ENCODE data around the gene CDK19.

DNA sequence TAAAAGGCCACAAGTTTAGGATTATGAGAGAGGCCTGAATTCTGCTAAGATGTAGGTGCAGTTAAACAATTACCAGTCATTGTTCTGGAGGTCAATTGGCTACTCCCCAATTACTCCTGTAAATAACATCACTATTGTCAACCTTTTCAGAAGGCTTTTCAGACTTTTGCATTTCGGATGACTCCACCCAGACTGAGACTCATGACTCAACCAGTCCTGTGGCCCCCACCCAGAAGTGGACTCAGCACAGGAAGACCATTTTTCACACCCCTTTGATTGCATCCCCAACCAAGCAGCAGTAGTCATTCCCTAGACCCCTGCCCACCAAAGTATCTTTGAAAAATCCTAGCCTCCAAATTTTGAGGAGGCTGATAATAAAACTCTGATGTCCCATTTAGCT is 199.5 kb downstream of the CDK19 start:
- TF ChIP-seq ESRRG (CRISPR knock-in tag; IDR thresholded peaks at IDR 0.05) (no peak), RARB (CRISPR knock-in tag; IDR thresholded peaks at IDR 0.05) (no peak), TOX (CRISPR knock-in tag; IDR thresholded peaks at IDR 0.05; ENCODE audit: borderline replicate concordance) (no peak), PPARA (CRISPR knock-in tag; IDR thresholded peaks at IDR 0.05; ENCODE audit: borderline replicate concordance) (no peak), ZFP30 (CRISPR knock-in tag; IDR thresholded peaks at IDR 0.05) (no peak), ARNTL (CRISPR knock-in tag; IDR thresholded peaks at IDR 0.05; ENCODE audit: borderline replicate concordance, low read depth) (no peak)
- TF ChIP-seq, protein P1, sequence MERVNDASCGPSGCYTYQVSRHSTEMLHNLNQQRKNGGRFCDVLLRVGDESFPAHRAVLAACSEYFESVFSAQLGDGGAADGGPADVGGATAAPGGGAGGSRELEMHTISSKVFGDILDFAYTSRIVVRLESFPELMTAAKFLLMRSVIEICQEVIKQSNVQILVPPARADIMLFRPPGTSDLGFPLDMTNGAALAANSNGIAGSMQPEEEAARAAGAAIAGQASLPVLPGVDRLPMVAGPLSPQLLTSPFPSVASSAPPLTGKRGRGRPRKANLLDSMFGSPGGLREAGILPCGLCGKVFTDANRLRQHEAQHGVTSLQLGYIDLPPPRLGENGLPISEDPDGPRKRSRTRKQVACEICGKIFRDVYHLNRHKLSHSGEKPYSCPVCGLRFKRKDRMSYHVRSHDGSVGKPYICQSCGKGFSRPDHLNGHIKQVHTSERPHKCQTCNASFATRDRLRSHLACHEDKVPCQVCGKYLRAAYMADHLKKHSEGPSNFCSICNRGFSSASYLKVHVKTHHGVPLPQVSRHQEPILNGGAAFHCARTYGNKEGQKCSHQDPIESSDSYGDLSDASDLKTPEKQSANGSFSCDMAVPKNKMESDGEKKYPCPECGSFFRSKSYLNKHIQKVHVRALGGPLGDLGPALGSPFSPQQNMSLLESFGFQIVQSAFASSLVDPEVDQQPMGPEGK (CRISPR knock-in tag; IDR thresholded peaks at IDR 0.05; ENCODE audit: borderline replicate concordance), result no peak
- TF ChIP-seq, protein P2, sequence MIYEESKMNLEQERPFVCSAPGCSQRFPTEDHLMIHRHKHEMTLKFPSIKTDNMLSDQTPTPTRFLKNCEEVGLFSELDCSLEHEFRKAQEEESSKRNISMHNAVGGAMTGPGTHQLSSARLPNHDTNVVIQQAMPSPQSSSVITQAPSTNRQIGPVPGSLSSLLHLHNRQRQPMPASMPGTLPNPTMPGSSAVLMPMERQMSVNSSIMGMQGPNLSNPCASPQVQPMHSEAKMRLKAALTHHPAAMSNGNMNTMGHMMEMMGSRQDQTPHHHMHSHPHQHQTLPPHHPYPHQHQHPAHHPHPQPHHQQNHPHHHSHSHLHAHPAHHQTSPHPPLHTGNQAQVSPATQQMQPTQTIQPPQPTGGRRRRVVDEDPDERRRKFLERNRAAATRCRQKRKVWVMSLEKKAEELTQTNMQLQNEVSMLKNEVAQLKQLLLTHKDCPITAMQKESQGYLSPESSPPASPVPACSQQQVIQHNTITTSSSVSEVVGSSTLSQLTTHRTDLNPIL (CRISPR knock-in tag; IDR thresholded peaks at IDR 0.05; ENCODE audit: low read depth), result no peak
